GM12892 (cell line): Measurements from ENCODE around the gene OCLN.

ENCODE experiments used
- POLR2A ChIP-seq: IDR thresholded peaks from 2 replicates; pipeline ENCODE4 v1.6.1; 2011; ENCODE audit warnings: low read depth, low read length, control low read depth
- TAF1 ChIP-seq: IDR thresholded peaks from 2 replicates; pipeline ENCODE4 v1.6.1; 2011; ENCODE audit warnings: low read depth, mild to moderate bottlenecking, control low read depth, low read length, borderline replicate concordance

DNA sequence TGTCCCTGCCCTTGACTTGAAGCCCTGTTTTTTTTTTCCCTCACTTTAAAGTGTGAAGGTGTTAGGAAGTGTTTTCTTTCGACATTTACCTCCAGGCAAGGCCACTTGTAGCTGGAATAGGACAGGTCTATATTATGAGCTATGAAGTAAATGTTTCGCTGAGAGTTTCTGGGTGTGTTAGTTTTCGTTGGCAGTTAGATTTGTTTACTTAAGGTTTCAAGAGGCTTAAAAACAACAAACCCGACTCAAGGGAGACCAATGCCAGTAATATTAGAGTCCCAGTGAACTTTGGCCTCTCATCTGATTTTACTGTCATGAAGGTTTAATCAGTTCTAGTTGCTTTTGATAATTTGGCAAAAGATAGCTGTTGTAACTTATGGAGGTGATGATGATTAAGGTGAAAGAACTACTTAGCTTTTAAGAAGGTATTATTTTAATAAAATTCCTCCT is 25.2 kb downstream of the OCLN start:
- TF ChIP-seq POLR2A (no peak), TAF1 (no peak)
